NCI-H460 (cell line): ENCODE data around the gene WNT8B. TPM values are rescaled to one million over a fixed set of nuclear protein-coding genes. Genes with fewer than 3 reads are reported as not detected.

Source experiments
- DNase-seq: peaks from one replicate; pipeline ENCODE4 v3.0.0-alpha.2; 2016; ENCODE audit warnings: low read depth; ENCODE audit errors: extremely low read depth
- total RNA-seq: library from RNA; depleted of rRNA; stranded (reverse); fragments of >200 nt; shearing (Covaris generic); gene quantifications from 2 replicates; pipeline ENCODE4 v1.2.3, GENCODE V29; 2014

Gene WNT8B
- total RNA-seq, 1 experiment from 2014 or later, result 0.10 TPM

GRCh38 chr10:100482181-100482833, 19.5 kb downstream of the WNT8B start:
- DNase-seq, result peak; percentile 44

- DNase-seq, result no peak
Measured at GRCh38 chr10:100482834-100483185, 20.0 kb downstream of the WNT8B start.

GRCh38 chr10:100483876-100484666, 21.3 kb downstream of the WNT8B start:
- no peak for DNase-seq

- no peak for DNase-seq
Measured at GRCh38 chr10:100485366-100485765, 22.6 kb downstream of the WNT8B start.

GRCh38 chr10:100485801-100486495, 23.1 kb downstream of the WNT8B start:
- DNase-seq, result no peak

- DNase-seq, result no peak
Measured at GRCh38 chr10:100487529-100487928, 24.7 kb downstream of the WNT8B start.

GRCh38 chr10:100489396-100489795, 26.6 kb downstream of the WNT8B start:
- DNase-seq, result no peak

- no peak for DNase-seq
Measured at GRCh38 chr10:100490531-100490930, 27.7 kb downstream of the WNT8B start.

GRCh38 chr10:100496567-100496966, 33.8 kb downstream of the WNT8B start:
- DNase-seq, result no peak

GRCh38 chr10:100498059-100498458, 35.2 kb downstream of the WNT8B start:
- no peak for DNase-seq

- no peak for DNase-seq
Measured at GRCh38 chr10:100501423-100501822, 38.6 kb downstream of the WNT8B start.

GRCh38 chr10:100502926-100503494, 40.2 kb downstream of the WNT8B start:
- DNase-seq, result no peak

GRCh38 chr10:100504096-100504495, 41.3 kb downstream of the WNT8B start:
- DNase-seq, result no peak

GRCh38 chr10:100505164-100505563, 42.4 kb downstream of the WNT8B start:
- no peak for DNase-seq

- no peak for DNase-seq
Measured at GRCh38 chr10:100506596-100507356, 44.0 kb downstream of the WNT8B start.

- no peak for DNase-seq
Measured at GRCh38 chr10:100507357-100507732, 44.5 kb downstream of the WNT8B start.

- DNase-seq, result no peak
Measured at GRCh38 chr10:100508266-100508665, 45.5 kb downstream of the WNT8B start.

GRCh38 chr10:100508691-100509150, 45.9 kb downstream of the WNT8B start:
- DNase-seq, result peak; percentile 62

- DNase-seq, result no peak
Measured at GRCh38 chr10:100509241-100509840, 46.5 kb downstream of the WNT8B start.
